ENCODE measurements around the gene RETN.

RETN gene

DNA sequence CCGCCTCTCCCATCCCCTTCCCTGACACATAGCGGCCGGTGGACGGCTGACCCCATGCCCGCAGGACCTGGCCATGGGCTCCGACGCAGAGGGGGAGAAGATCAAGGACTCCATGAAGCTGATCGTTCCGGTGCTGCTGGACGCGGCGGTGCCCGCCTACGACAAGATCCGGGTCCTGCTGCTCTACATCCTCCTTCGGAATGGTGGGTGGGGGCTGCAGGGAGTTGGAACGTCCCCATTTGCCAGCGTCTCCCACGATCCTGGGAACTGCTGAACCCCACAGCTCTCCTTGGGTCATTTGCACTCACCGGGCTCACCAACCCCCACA lies 24.3 kb upstream of the RETN start:
- Histone ChIP-seq H3K23ac (ENCODE audit: low read length) (no peak overlapping the region), H3K4me1 (ENCODE audit: control insufficient read depth in 1 of 2, insufficient read depth in 2 of 2, low read length in 2 of 2) (no peaks in the 10 kb centered on the region), H3K4me3 (ENCODE audit: low read depth, low read length) (no peak overlapping the region), H2BK12ac (ENCODE audit: low read length) (no peak overlapping the region), H4K8ac (ENCODE audit: low read depth, low read length) (no peak overlapping the region), H2BK5ac (ENCODE audit: low read depth, low read length, poor library complexity) (no peak overlapping the region), H3K79me1 (ENCODE audit: low read length) (no peaks in the 10 kb centered on the region), H2AK5ac (ENCODE audit: low read length) (no peak overlapping the region), H3K4me2 (ENCODE audit: low read length) (no peak overlapping the region), H3K27me3 (ENCODE audit: insufficient read depth, low read length) (no peaks in the 10 kb centered on the region), H3K79me2 (ENCODE audit: control insufficient read depth, insufficient read depth, low read length, poor library complexity) (no peaks in the 10 kb centered on the region), H3K27ac (ENCODE audit: low read depth, low read length) (no peak overlapping the region), H2BK120ac (ENCODE audit: insufficient read depth, low read length, poor library complexity) (no peak overlapping the region), H3K18ac (ENCODE audit: low read length) (no peak overlapping the region), H3K36me3 (ENCODE audit: control insufficient read depth in 1 of 2, insufficient read depth in 2 of 2, low read length in 2 of 2) (peaks cover 38 to 41% of the 10 kb centered on the region in 2 experiments), H3K9me3 (ENCODE audit: insufficient read depth, low read depth, low read length) (peaks cover 6% of the 10 kb centered on the region), H2AFZ (ENCODE audit: insufficient read depth, low read length, poor library complexity) (no peak overlapping the region), H3K14ac (ENCODE audit: low read length) (no peak overlapping the region), H4K12ac (ENCODE audit: low read depth, low read length) (no peak overlapping the region), H4K91ac (ENCODE audit: low read depth, low read length) (no peak overlapping the region), H3K4ac (ENCODE audit: low read depth, low read length) (no peak overlapping the region), H3K9ac (ENCODE audit: low read length) (no peak overlapping the region)
- DNase-seq: no peak
- no CpG with 5 or more reads among the region's 20 CpGs for WGBS (ENCODE audit: extremely low coverage, insufficient coverage, insufficient read length)

- H3K4ac ChIP-seq (ENCODE audit: low read depth, low read length): no peak overlapping the region
- no peak overlapping the region for H2AFZ ChIP-seq (ENCODE audit: insufficient read depth, low read length, poor library complexity)
- no CpG with 5 or more reads among the region's 14 CpGs for WGBS (ENCODE audit: extremely low coverage, insufficient coverage, insufficient read length)
- no peak overlapping the region for H2BK5ac ChIP-seq (ENCODE audit: low read depth, low read length, poor library complexity)
- no peak overlapping the region for H2BK120ac ChIP-seq (ENCODE audit: insufficient read depth, low read length, poor library complexity)
- no peak overlapping the region for H3K4me2 ChIP-seq (ENCODE audit: low read length)
- no peak overlapping the region for H3K18ac ChIP-seq (ENCODE audit: low read length)
- DNase-seq: no peak
- peaks cover 35 to 40% of the 10 kb centered on the region in 2 experiments for H3K36me3 ChIP-seq (ENCODE audit: control insufficient read depth in 1 of 2, insufficient read depth in 2 of 2, low read length in 2 of 2)
- H4K12ac ChIP-seq (ENCODE audit: low read depth, low read length): no peak overlapping the region
- H4K91ac ChIP-seq (ENCODE audit: low read depth, low read length): no peak overlapping the region
- H3K27me3 ChIP-seq (ENCODE audit: insufficient read depth, low read length): no peaks in the 10 kb centered on the region
- H2AK5ac ChIP-seq (ENCODE audit: low read length): no peak overlapping the region
- no peak overlapping the region for H4K8ac ChIP-seq (ENCODE audit: low read depth, low read length)
- H3K9me3 ChIP-seq (ENCODE audit: insufficient read depth, low read depth, low read length): peaks cover 5% of the 10 kb centered on the region
- no peak overlapping the region for H3K9ac ChIP-seq (ENCODE audit: low read length)
- no peak overlapping the region for H3K4me3 ChIP-seq (ENCODE audit: low read depth, low read length)
- no peak overlapping the region for H3K23ac ChIP-seq (ENCODE audit: low read length)
- no peaks in the 10 kb centered on the region for H3K79me1 ChIP-seq (ENCODE audit: low read length)
- H2BK12ac ChIP-seq (ENCODE audit: low read length): no peak overlapping the region
- no peaks in the 10 kb centered on the region for H3K4me1 ChIP-seq (ENCODE audit: control insufficient read depth in 1 of 2, insufficient read depth in 2 of 2, low read length in 2 of 2)
- H3K14ac ChIP-seq (ENCODE audit: low read length): no peak overlapping the region
- H3K27ac ChIP-seq (ENCODE audit: low read depth, low read length): no peak overlapping the region
- no peaks in the 10 kb centered on the region for H3K79me2 ChIP-seq (ENCODE audit: control insufficient read depth, insufficient read depth, low read length, poor library complexity)
These were observed 23.7 kb upstream of the RETN start for GRCh38 chr19:7645163-7645562.

DNA sequence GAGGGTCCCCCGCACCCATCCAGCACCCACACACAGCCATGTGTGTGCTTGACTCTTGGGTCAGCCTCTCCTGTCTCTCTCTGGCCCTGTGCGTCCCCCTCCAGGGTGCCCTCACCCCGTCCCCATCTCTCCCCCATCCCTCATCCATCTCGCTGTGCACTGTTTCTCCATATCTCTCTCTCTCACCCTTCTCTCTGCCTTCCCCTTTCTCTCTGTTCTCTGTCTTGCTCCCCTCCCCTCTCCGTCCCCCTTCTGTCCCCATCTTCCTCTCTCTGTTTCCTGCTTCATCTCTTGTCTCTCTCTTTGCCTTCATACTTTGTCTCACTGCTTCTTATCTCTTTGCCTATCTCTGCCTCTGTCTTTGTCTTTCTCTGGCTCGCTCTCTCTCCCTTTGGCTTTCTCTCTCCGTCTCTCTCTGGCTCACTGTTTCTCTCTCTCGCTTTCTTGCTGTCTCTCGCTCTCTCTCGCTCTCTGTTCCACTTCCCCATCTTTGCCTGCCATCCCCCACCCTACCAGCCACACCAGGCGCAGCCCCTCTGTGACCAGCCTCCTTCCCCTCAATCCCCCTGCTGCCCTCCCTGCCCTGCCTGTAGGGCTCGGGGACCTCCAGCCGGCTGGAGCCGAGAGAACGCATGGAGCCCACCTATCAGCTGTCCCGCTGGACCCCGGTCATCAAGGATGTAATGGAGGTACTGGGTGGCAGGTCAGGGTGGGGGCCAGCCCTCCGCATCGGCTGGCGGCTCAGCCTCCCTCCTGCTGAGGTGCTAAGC lies 23.0 kb upstream of the RETN start:
- no peak overlapping the region for H2BK5ac ChIP-seq (ENCODE audit: low read depth, low read length, poor library complexity)
- H3K4me3 ChIP-seq (ENCODE audit: low read depth, low read length): peak overlapping the region; percentile 6
- H2AFZ ChIP-seq (ENCODE audit: insufficient read depth, low read length, poor library complexity): no peak overlapping the region
- H3K79me2 ChIP-seq (ENCODE audit: control insufficient read depth, insufficient read depth, low read length, poor library complexity): no peaks in the 10 kb centered on the region
- WGBS (ENCODE audit: extremely low coverage, insufficient coverage, insufficient read length): no CpG with 5 or more reads among the region's 20 CpGs
- H3K4me2 ChIP-seq (ENCODE audit: low read length): no peak overlapping the region
- H4K12ac ChIP-seq (ENCODE audit: low read depth, low read length): no peak overlapping the region
- H2BK12ac ChIP-seq (ENCODE audit: low read length): no peak overlapping the region
- H3K9ac ChIP-seq (ENCODE audit: low read length): no peak overlapping the region
- no peak for DNase-seq
- H4K91ac ChIP-seq (ENCODE audit: low read depth, low read length): no peak overlapping the region
- H3K36me3 ChIP-seq (ENCODE audit: control insufficient read depth in 1 of 2, insufficient read depth in 2 of 2, low read length in 2 of 2): peaks cover 33 to 38% of the 10 kb centered on the region in 2 experiments
- no peak overlapping the region for H3K4ac ChIP-seq (ENCODE audit: low read depth, low read length)
- no peak overlapping the region for H3K23ac ChIP-seq (ENCODE audit: low read length)
- H3K4me1 ChIP-seq (ENCODE audit: control insufficient read depth in 1 of 2, insufficient read depth in 2 of 2, low read length in 2 of 2): no peaks in the 10 kb centered on the region
- H3K14ac ChIP-seq (ENCODE audit: low read length): no peak overlapping the region
- no peak overlapping the region for H2BK120ac ChIP-seq (ENCODE audit: insufficient read depth, low read length, poor library complexity)
- H3K79me1 ChIP-seq (ENCODE audit: low read length): no peaks in the 10 kb centered on the region
- H4K8ac ChIP-seq (ENCODE audit: low read depth, low read length): no peak overlapping the region
- H3K27me3 ChIP-seq (ENCODE audit: insufficient read depth, low read length): no peaks in the 10 kb centered on the region
- no peak overlapping the region for H3K27ac ChIP-seq (ENCODE audit: low read depth, low read length)
- H2AK5ac ChIP-seq (ENCODE audit: low read length): no peak overlapping the region
- no peak overlapping the region for H3K18ac ChIP-seq (ENCODE audit: low read length)
- H3K9me3 ChIP-seq (ENCODE audit: insufficient read depth, low read depth, low read length): peaks cover 2% of the 10 kb centered on the region

- DNase-seq: no peak
- Histone ChIP-seq H4K12ac (ENCODE audit: low read depth, low read length) (no peak overlapping the region), H3K9me3 (ENCODE audit: insufficient read depth, low read depth, low read length) (peaks cover 2% of the 10 kb centered on the region), H3K23ac (ENCODE audit: low read length) (no peak overlapping the region), H2BK12ac (ENCODE audit: low read length) (no peak overlapping the region), H3K9ac (ENCODE audit: low read length) (no peak overlapping the region), H3K4ac (ENCODE audit: low read depth, low read length) (no peak overlapping the region), H2AK5ac (ENCODE audit: low read length) (no peak overlapping the region), H2BK5ac (ENCODE audit: low read depth, low read length, poor library complexity) (no peak overlapping the region), H3K4me2 (ENCODE audit: low read length) (no peak overlapping the region), H3K79me1 (ENCODE audit: low read length) (no peaks in the 10 kb centered on the region), H3K4me1 (ENCODE audit: control insufficient read depth in 1 of 2, insufficient read depth in 2 of 2, low read length in 2 of 2) (no peaks in the 10 kb centered on the region), H3K14ac (ENCODE audit: low read length) (no peak overlapping the region), H4K8ac (ENCODE audit: low read depth, low read length) (no peak overlapping the region), H4K91ac (ENCODE audit: low read depth, low read length) (no peak overlapping the region), H3K36me3 (ENCODE audit: control insufficient read depth in 1 of 2, insufficient read depth in 2 of 2, low read length in 2 of 2) (peaks cover 33 to 38% of the 10 kb centered on the region in 2 experiments), H3K4me3 (ENCODE audit: low read depth, low read length) (peak overlapping the region; percentile 6), H3K79me2 (ENCODE audit: control insufficient read depth, insufficient read depth, low read length, poor library complexity) (no peaks in the 10 kb centered on the region), H2BK120ac (ENCODE audit: insufficient read depth, low read length, poor library complexity) (no peak overlapping the region), H3K18ac (ENCODE audit: low read length) (no peak overlapping the region), H3K27me3 (ENCODE audit: insufficient read depth, low read length) (no peaks in the 10 kb centered on the region), H3K27ac (ENCODE audit: low read depth, low read length) (no peak overlapping the region), H2AFZ (ENCODE audit: insufficient read depth, low read length, poor library complexity) (no peak overlapping the region)
- WGBS (ENCODE audit: extremely low coverage, insufficient coverage, insufficient read length): no CpG with 5 or more reads among the region's 8 CpGs
These were observed 22.5 kb upstream of the RETN start for GRCh38 chr19:7646426-7646700.

All from trophoblast cell (in vitro differentiated cells and primary cell).